GM19468 (cell line): ENCODE data around the gene SERP1.
"Not testable (repeated sequence)": the region's sequence is repeated elsewhere in the genome, so short reads cannot be mapped to it uniquely, and the experiment has no call there.

Experiments
- ATAC-seq: cut with Tn5 transposase; IDR thresholded peaks from one replicate; pipeline ENCODE4 v1.9.1; 2021; ENCODE audit warnings: mild to moderate bottlenecking, moderate library complexity, moderate number of reproducible peaks; ENCODE audit not compliant: unreplicated experiment; ENCODE audit errors: extremely low read depth

Gene SERP1

GRCh38 chr3:150540991-150541390, 5.3 kb downstream of the SERP1 start:
- no peak for ATAC-seq

GRCh38 chr3:150540297-150540696, 6.0 kb downstream of the SERP1 start:
- ATAC-seq, result no peak

- no peak for ATAC-seq
Measured at GRCh38 chr3:150538324-150539208, 7.7 kb downstream of the SERP1 start.

- no peak for ATAC-seq
Measured at GRCh38 chr3:150535204-150535603, 11.1 kb downstream of the SERP1 start.

GRCh38 chr3:150531775-150532174, 14.5 kb downstream of the SERP1 start:
- ATAC-seq, result no peak

GRCh38 chr3:150528354-150528797, 17.9 kb downstream of the SERP1 start:
- ATAC-seq, result no peak

GRCh38 chr3:150527464-150528255, 18.6 kb downstream of the SERP1 start:
- no peak for ATAC-seq

GRCh38 chr3:150523538-150523937, 22.8 kb downstream of the SERP1 start:
- no peak for ATAC-seq

GRCh38 chr3:150521463-150521862, 24.8 kb downstream of the SERP1 start:
- no peak for ATAC-seq

- no peak for ATAC-seq
Measured at GRCh38 chr3:150520408-150520807, 25.9 kb downstream of the SERP1 start.

GRCh38 chr3:150519026-150519425, 27.3 kb downstream of the SERP1 start:
- ATAC-seq, result no peak

- ATAC-seq, result no peak
Measured at GRCh38 chr3:150515210-150515609, 31.1 kb downstream of the SERP1 start.

GRCh38 chr3:150511122-150511821, 35.0 kb downstream of the SERP1 start:
- ATAC-seq, result no peak

- ATAC-seq, result no peak
Measured at GRCh38 chr3:150509780-150510179, 36.5 kb downstream of the SERP1 start.

- no peak for ATAC-seq
Measured at GRCh38 chr3:150508401-150508800, 37.9 kb downstream of the SERP1 start.

- ATAC-seq, result no peak
Measured at GRCh38 chr3:150504483-150504882, 41.8 kb downstream of the SERP1 start.

GRCh38 chr3:150503402-150504099, 42.7 kb downstream of the SERP1 start:
- no peak for ATAC-seq

- not testable (repeated sequence) for ATAC-seq
Measured at GRCh38 chr3:150500960-150501359, 45.3 kb downstream of the SERP1 start.

- no peak for ATAC-seq
Measured at GRCh38 chr3:150497956-150498355, 48.3 kb downstream of the SERP1 start.

GRCh38 chr3:150495563-150496168, 50.6 kb downstream of the SERP1 start:
- no peak for ATAC-seq
